Osteoblast (primary cell): ENCODE results near the gene RASSF7. TPM values are rescaled to one million over a fixed set of nuclear protein-coding genes. Genes with fewer than 3 reads are reported as not detected.

Source experiments
- DNase-seq: peaks from one replicate; pipeline ENCODE4 v3.0.0; 2011; ENCODE audit warnings: low spot score, mixed read lengths; ENCODE audit not compliant: insufficient read length; ENCODE audit errors: missing footprints
- H2AFZ ChIP-seq: 2 replicates; pipeline ENCODE4 v1.6.0; 2011; ENCODE audit warnings: mild to moderate bottlenecking, low read length
- H3K27ac ChIP-seq: 2 replicates; pipeline ENCODE4 v1.5.1; 2011; ENCODE audit warnings: mild to moderate bottlenecking, low read depth, low read length, moderate library complexity
- H3K27me3 ChIP-seq: 2 replicates; pipeline ENCODE4 v1.6.0; 2012; ENCODE audit warnings: mild to moderate bottlenecking, control low read depth, inconsistent platforms, low read length, moderate library complexity; ENCODE audit not compliant: insufficient read depth
- H3K36me3 ChIP-seq: 2 replicates; pipeline ENCODE4 v1.5.1; 2011; ENCODE audit warnings: mild to moderate bottlenecking, low read length, control low read depth, moderate library complexity; ENCODE audit not compliant: insufficient read depth
- H3K4me1 ChIP-seq: 2 replicates; pipeline ENCODE4 v1.5.1; 2011; ENCODE audit warnings: mild to moderate bottlenecking, low read length, control low read depth, moderate library complexity; ENCODE audit not compliant: insufficient read depth
- H3K4me2 ChIP-seq: 2 replicates; pipeline ENCODE4 v1.6.0; 2011; ENCODE audit warnings: mild to moderate bottlenecking, low read length; ENCODE audit not compliant: insufficient read depth
- H3K4me3 ChIP-seq: fragments of 200-600 bp; sonication (generic); 3 replicates; pipeline ENCODE4 v1.5.1; 2012; ENCODE audit warnings: mild to moderate bottlenecking, low read length, inconsistent platforms; ENCODE audit not compliant: insufficient read depth
- H3K79me2 ChIP-seq: 2 replicates; pipeline ENCODE4 v1.6.0; 2012; ENCODE audit warnings: mild to moderate bottlenecking, low read length, control low read depth, inconsistent platforms; ENCODE audit not compliant: insufficient read depth
- H3K9me3 ChIP-seq: 2 replicates; pipeline ENCODE4 v1.5.1; 2011; ENCODE audit warnings: low read depth, low read length, control low read depth
- H4K20me1 ChIP-seq: 2 replicates; pipeline ENCODE4 v1.6.0; 2012; ENCODE audit warnings: mild to moderate bottlenecking, low read length, control low read depth; ENCODE audit not compliant: insufficient read depth
- total RNA-seq: library from RNA; depleted of rRNA; stranded (reverse); fragments of >200 nt; gene quantifications from 2 replicates; pipeline ENCODE4 v1.2.3, GENCODE V29; 2012
- TF ChIP-seq, protein P1 (sequence below): IDR thresholded peaks from 2 replicates; pipeline ENCODE4 v1.5.1; 2011; ENCODE audit warnings: mild to moderate bottlenecking, low read depth, low read length, moderate library complexity; ENCODE audit errors: extremely low read depth

Gene RASSF7
- total RNA-seq, 1 donor = 6.2 TPM

DNA sequence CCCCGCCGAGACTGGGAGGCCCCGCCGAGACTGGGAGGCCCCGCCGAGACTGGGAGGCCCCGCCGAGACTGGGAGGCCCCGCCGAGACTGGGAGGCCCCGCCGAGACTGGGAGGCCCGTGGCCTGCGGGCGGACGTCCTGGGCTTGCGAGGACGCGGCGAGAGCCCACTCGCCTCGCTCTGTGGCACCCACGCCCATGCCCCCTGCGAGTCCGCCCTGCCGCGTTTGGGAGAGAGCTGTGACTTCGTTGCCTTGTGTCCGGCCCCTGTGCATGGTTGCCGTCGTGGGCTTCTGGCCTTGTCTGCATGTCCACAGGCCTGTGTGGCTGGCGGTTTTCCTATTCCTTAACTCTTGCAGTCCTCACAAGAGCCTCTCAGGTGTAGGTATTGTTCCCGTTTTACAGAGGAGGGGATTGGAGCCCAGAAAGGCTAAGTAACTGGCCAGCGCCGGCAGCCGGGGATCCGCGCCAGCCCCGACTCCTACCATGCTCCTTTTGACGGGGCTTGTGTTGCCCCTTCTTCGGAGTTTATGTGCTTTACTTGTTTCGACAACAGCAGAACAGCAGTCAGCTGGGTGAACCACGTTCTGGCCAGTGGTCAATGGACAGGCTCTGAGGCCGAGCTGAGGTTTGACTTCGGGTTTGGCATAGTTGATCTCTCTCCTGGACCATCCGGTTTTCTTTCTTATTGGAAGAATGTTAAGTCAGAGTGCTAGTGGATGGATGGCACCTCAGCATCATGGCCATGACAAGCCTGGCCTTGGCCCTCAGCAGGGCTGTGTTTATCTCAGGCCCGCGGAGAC lies 16.2 kb downstream of the RASSF7 start:
- peak; percentile 92 for DNase-seq
- Histone ChIP-seq H2AFZ (peak overlapping the region; percentile 15), H3K4me1 (peaks cover 12% of the 10 kb centered on the region), H3K36me3 (no peaks in the 10 kb centered on the region), H3K27me3 (peaks cover 6% of the 10 kb centered on the region), H3K9me3 (no peaks in the 10 kb centered on the region), H3K79me2 (peaks cover 52% of the 10 kb centered on the region), H3K4me3 (peak overlapping the region; percentile 98), H3K27ac (peak overlapping the region; percentile 75), H4K20me1 (peaks cover 49% of the 10 kb centered on the region), H3K4me2 (peak overlapping the region; percentile 80)
- TF ChIP-seq, protein P1, sequence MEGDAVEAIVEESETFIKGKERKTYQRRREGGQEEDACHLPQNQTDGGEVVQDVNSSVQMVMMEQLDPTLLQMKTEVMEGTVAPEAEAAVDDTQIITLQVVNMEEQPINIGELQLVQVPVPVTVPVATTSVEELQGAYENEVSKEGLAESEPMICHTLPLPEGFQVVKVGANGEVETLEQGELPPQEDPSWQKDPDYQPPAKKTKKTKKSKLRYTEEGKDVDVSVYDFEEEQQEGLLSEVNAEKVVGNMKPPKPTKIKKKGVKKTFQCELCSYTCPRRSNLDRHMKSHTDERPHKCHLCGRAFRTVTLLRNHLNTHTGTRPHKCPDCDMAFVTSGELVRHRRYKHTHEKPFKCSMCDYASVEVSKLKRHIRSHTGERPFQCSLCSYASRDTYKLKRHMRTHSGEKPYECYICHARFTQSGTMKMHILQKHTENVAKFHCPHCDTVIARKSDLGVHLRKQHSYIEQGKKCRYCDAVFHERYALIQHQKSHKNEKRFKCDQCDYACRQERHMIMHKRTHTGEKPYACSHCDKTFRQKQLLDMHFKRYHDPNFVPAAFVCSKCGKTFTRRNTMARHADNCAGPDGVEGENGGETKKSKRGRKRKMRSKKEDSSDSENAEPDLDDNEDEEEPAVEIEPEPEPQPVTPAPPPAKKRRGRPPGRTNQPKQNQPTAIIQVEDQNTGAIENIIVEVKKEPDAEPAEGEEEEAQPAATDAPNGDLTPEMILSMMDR = no peak

DNA sequence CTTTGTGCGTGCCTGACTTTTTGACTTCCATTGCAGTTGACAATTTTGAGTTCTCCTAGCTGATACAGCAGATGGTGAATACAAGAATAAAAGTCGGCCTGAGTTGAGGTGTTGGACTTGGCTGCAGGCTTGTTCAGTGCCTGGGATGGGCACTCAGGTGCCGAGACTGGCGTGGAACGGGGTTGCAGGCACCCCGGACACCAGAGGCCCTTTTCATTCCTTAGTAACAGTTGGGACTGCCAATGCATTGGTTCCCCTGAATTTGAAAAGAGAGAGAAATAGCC lies 16.8 kb downstream of the RASSF7 start:
- TF ChIP-seq, protein P1 = no peak
- Histone ChIP-seq H3K4me3 (peak overlapping the region; percentile 98), H3K4me1 (peaks cover 12% of the 10 kb centered on the region), H4K20me1 (peaks cover 51% of the 10 kb centered on the region), H3K79me2 (peaks cover 57% of the 10 kb centered on the region), H3K4me2 (peak overlapping the region; percentile 80), H3K9me3 (no peaks in the 10 kb centered on the region), H2AFZ (no peak overlapping the region), H3K36me3 (no peaks in the 10 kb centered on the region), H3K27ac (peak overlapping the region; percentile 75), H3K27me3 (peaks cover 6% of the 10 kb centered on the region)
- DNase-seq = no peak

DNA sequence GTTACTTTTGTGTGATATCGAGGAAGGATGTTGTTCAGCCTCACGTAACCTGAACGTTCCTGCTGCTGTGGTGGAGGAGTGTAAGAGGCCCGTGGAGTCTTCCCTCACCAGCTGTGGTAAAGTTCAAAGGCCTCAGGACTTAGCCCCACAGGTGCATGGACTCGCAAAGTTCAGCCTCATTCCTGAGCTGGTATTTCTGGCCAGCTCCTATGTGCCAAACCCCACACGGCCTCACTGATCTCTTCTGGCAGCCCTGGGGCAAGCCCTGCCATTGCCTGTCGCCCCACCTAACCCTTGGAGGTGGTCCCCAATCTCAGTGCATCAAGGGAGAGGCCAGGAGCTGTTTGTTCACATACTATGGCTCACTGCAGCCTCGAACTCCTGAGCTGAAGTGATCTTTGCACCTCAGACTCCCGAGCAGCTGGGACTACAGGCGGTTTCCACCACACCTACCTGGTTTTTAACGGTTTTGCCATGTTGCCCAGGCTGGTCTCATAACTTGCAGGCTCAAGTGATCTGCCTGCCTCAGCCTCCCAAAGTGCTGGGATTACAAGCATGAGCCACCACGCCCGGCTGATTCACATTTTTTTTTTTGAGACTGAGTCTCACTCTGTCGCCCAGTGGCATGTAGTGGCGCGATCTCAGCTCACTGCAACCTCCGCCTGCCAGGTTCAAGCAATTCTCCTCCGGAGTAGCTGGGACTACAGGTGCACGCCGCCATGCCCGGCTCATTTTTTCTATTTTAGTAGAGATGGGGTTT lies 17.7 kb downstream of the RASSF7 start:
- H3K4me1 ChIP-seq = peaks cover 12% of the 10 kb centered on the region
- DNase-seq = no peak
- peaks cover 6% of the 10 kb centered on the region for H3K27me3 ChIP-seq
- H3K4me2 ChIP-seq = peak overlapping the region; percentile 80
- H3K36me3 ChIP-seq = peaks cover 4% of the 10 kb centered on the region
- H2AFZ ChIP-seq = no peak overlapping the region
- H3K79me2 ChIP-seq = peaks cover 65% of the 10 kb centered on the region
- no peaks in the 10 kb centered on the region for H3K9me3 ChIP-seq
- H3K4me3 ChIP-seq = peak overlapping the region; percentile 98
- H4K20me1 ChIP-seq = peaks cover 52% of the 10 kb centered on the region
- TF ChIP-seq, protein P1 = no peak
- peak overlapping the region; percentile 75 for H3K27ac ChIP-seq
